Activated CD4-positive, alpha-beta T cell treated with anti-CD3 and anti-CD28 coated beads, Interleukin-2, amount 50 U/mL, for 16 hours (primary cell): ENCODE data around the gene LITAFD.

Experiments used
- DNase-seq: peaks from one replicate; pipeline ENCODE4 v3.0.0-alpha.2; 2020

The LITAFD gene

DNA sequence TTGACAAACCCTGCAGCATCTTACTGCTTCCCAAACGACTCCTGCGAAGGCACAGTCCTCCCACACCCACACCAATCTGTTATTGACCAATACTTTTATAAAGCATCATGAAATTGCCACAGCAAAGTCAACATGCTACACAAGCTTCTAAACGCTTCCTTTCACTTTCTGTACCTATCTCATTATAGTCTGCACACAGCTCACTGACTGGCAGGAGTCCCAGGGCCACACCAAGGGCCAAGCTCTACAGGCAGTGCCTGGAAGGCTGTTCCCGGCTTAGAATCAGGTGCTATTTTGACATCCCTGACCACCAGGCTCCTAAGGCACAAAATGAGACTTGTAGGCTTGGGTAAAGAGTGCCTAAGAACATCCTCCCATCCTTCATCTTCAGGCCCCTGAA, 42.1 kb downstream of the LITAFD start:
- no peak for DNase-seq

DNA sequence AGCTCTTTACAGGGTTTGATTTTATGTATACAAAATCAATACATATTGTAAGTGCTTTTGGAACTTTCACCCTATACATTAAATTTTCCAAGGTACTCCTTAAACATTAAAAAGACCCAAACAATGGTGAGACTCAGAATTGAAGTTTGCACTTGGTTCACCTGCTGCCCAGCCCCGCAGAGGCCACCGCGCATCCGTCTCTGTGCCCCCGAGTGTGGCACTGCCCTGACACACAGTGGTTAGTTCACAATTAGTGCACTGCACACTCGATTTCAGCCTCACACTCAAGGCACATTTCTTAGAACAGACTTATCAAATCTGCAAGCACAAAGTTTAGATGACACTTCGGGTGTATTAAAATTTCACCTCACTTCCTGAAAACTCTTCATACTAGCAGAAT, 43.3 kb downstream of the LITAFD start:
- DNase-seq, result no peak

DNA sequence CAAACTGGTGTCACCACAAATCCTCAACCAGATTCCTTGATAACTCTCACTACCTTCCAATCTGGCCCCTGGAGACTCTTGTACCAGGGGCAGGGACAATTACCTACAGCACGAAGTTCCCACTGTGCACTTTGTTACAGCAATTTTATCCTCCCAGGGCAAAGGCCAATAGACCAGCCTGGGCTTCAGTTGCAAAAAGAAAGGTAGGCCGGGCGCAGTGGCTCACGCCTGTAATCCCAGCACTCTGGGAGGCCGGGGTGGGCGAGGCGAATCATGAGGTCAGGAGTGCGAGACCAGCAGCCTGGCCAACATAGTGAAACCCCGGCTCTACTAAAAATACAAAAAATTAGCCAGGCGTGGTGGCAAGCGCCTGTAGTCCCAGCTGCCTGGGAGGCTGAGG, 44.7 kb downstream of the LITAFD start:
- DNase-seq, result no peak

DNA sequence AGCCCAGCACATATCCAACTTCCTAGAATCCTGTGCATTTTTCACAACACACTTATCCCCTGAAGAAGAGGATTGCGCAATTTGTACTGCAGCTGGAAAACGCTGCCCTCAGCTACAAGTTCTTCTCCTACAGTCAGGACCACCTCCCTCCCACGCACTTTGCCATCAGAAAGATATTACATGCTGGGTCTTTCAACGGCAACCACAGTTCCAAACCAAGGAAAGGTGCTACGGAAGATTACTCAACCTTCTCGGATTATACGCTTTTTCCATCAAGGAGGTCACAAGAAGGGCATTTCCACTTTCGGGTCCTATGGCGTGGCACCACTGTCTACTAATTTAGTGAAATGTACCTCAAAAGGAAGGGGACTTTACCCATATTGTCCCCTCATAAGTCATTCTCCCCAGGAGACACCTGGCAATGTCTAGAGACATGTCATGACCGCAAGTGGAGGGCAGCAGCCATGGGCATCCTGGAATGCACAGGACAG, 46.4 kb downstream of the LITAFD start:
- DNase-seq, result peak; percentile 60

DNA sequence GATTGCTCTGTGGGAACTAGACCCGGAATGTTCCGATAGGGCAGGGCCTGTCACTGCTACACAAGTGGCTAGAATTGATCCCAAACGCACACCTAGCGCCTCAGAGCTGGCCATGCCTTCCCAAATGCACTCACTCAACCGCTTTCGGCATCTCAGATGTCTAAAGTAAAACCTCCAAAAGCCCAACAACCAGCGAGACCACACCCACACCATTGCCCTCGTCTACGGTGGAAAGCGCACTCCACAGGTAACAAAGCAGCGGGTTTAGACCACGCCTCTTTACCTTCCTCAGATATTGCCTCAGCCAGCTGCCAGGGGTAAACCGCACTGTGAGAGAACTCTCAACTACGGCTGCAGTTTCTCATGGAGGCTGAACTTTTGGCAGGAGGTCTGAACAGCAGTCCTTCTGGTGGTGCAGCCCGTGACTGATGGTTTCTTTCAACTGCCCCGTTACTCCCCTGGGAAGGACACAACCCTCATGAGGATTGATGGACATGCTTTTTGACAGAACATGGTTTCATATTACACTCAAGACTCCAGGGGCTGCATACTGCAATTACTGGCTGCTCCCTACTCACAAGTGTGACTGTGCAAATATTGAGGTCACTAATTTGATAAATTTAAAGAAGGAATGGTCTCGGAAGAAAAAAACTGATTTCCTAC, 47.1 kb downstream of the LITAFD start:
- DNase-seq, result no peak

DNA sequence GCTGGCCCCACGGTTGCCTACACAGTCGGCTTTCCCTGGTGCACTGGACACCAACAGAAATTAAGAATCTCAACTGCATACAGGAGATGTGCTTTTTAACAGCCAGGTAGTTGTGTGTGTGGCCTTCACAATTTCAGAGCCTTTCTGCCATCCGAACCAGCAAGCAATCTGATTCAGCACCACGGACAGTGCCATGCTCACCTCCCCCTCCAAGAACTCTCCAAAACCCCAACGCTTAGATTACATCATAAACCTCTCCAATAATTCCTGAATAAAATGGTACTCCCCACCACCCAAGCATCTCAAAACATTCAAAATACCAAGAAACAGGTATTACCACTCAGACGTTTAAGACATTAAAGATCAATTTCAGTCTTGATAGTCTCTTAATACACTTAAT, 49.7 kb downstream of the LITAFD start:
- no peak for DNase-seq

DNA sequence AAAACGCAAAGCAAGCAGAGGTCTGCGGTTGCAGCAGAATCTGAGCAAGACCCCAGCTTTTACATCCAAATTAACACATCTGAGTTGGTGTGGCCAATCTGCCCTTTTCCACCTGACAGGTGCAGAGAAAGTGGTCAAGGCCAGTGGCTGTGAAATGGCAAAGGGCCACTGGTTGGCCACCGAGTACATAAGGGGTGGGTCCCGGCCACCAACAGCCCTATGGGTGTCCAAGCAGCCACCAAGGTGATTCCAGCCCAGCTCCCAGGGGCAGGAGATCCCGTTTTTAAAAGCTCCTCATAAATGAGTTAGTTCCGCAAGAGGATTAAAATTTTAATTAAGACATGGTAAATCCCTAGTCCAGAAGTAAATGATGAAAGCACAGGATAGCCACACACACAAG, 52.5 kb downstream of the LITAFD start:
- no peak for DNase-seq
